HCT116 (cell line): ENCODE data around the gene RRM1. TPM values are rescaled to one million over a fixed set of nuclear protein-coding genes. Genes with fewer than 3 reads are reported as not detected.

Experiments
- ATAC-seq: fragments of 200-7000 bp; cut with Tn5 transposase; 2 replicates; pipeline ENCODE4 v1.9.1; 2020; ENCODE audit warnings: mild to moderate bottlenecking, moderate library complexity
- BruUV-seq: library from RNA; stranded (reverse); fragments of 400-500 nt; replicated peaks from 2 replicates; lab custom pipeline; 2021; lab: Mats Ljungman, UMichigan
- CTCF ChIA-PET: fragments of 300-600 bp; sonication (Branson Sonifier 250); formaldehyde crosslinking; loops from one replicate; lab custom pipeline; 2021; ENCODE audit warnings: antibody characterized with exemption; lab: Charles Lee
- POLR2A ChIA-PET: fragments of 300-600, 350-600 bp; sonication (Branson Sonifier 250); formaldehyde crosslinking; loops from one replicate; lab custom pipeline; 2021; ENCODE audit warnings: antibody characterized with exemption; lab: Charles Lee
- RAD21 ChIA-PET, 2 experiments: fragments of 300-600 bp; sonication (Branson Sonifier 250); formaldehyde crosslinking; loops; one replicate each; lab custom pipeline; 2023; ENCODE audit warnings: low total read pairs in 2 of 2; ENCODE audit not compliant: uncharacterized antibody in 2 of 2, unreplicated experiment in 2 of 2, low non-redundant PET in 1 of 2; lab: Charles Lee
- DNase-seq: peaks from one replicate; pipeline ENCODE4 v3.0.0-alpha.2; 2010; ENCODE audit warnings: low read depth, low spot score
- H2AFZ ChIP-seq: fragments of 200-600 bp; shearing (Covaris generic), sonication (generic); 2 replicates; pipeline ENCODE4 v1.6.1; 2017; ENCODE audit warnings: low read depth, mixed run types, mixed read lengths, antibody characterized with exemption, low read length; ENCODE audit not compliant: poor library complexity, severe bottlenecking
- H3K27ac ChIP-seq: 2 replicates; pipeline ENCODE4 v1.5.1; 2012; ENCODE audit warnings: low read depth, low read length
- H3K27me3 ChIP-seq: fragments of 200-600 bp; sonication (generic); 2 replicates; pipeline ENCODE4 v1.6.1; 2016; ENCODE audit warnings: mixed run types, low read length, mixed read lengths; ENCODE audit not compliant: insufficient read depth
- H3K36me3 ChIP-seq, 2 experiments: fragments of 200-500 bp in 1 of 2; fragments of 200-600 bp in 1 of 2; sonication (Bioruptor generic) in 1 of 2; sonication (generic) in 1 of 2; 2 replicates each; pipeline versions ENCODE4 v1.5.1 to v1.6.1; 2014 to 2016; ENCODE audit warnings: low read length in 2 of 2, inconsistent platforms in 1 of 2, mixed read lengths in 1 of 2, mixed run types in 1 of 2; ENCODE audit not compliant: insufficient read depth in 2 of 2, control insufficient read depth in 1 of 2
- H3K4me1 ChIP-seq, 2 experiments: fragments of 200-600 bp in 1 of 2; sonication (generic) in 1 of 2; 2 replicates each; pipeline versions ENCODE4 v1.5.1 to v1.6.1; 2012 to 2017; ENCODE audit warnings: low read length in 2 of 2, inconsistent platforms in 1 of 2, mild to moderate bottlenecking in 1 of 2, mixed read lengths in 1 of 2, mixed run types in 1 of 2, moderate library complexity in 1 of 2; ENCODE audit not compliant: insufficient read depth in 2 of 2, control insufficient read depth in 1 of 2
- H3K4me2 ChIP-seq: fragments of 200-600 bp; sonication (generic); 2 replicates; pipeline ENCODE4 v1.6.1; 2017; ENCODE audit warnings: mixed run types, low read length, mixed read lengths
- H3K4me3 ChIP-seq, 2 experiments: fragments of 200-600 bp in 1 of 2; sonication (generic) in 1 of 2; replicated peaks in 1 of 2; 2 replicates each; pipeline ENCODE4 v1.5.1; 2011 to 2016; ENCODE audit warnings: low read length in 2 of 2, control low read depth in 1 of 2, low read depth in 1 of 2, mild to moderate bottlenecking in 1 of 2, mixed read lengths in 1 of 2, mixed run types in 1 of 2
- H3K79me2 ChIP-seq: fragments of 200-600 bp; sonication (generic); 2 replicates; pipeline ENCODE4 v1.6.1; 2017; ENCODE audit warnings: mild to moderate bottlenecking, mixed run types, low read length, moderate library complexity, mixed read lengths; ENCODE audit not compliant: insufficient read depth
- H3K9ac ChIP-seq: fragments of 200-600 bp; sonication (generic); 2 replicates; pipeline ENCODE4 v1.6.1; 2016; ENCODE audit warnings: low read length, mixed read lengths
- H3K9me2 ChIP-seq: fragments of 200-600 bp; sonication (generic), shearing (Covaris generic); 2 replicates; pipeline ENCODE4 v1.6.1; 2017; ENCODE audit warnings: mixed run types, mild to moderate bottlenecking, moderate library complexity; ENCODE audit not compliant: insufficient read depth
- H3K9me3 ChIP-seq, 2 experiments: fragments of 200-500 bp in 1 of 2; fragments of 200-600 bp in 1 of 2; sonication (Bioruptor generic) in 1 of 2; sonication (generic) in 1 of 2; 2 replicates each; pipeline ENCODE4 v1.6.1; 2014 to 2017; ENCODE audit warnings: low read length in 2 of 2, mixed read lengths in 2 of 2, inconsistent platforms in 1 of 2, low read depth in 1 of 2, mild to moderate bottlenecking in 1 of 2, mixed run types in 1 of 2, moderate library complexity in 1 of 2; ENCODE audit not compliant: control insufficient read depth in 1 of 2, insufficient read depth in 1 of 2
- H4K20me1 ChIP-seq: fragments of 200-600 bp; sonication (generic), shearing (Covaris generic); 2 replicates; pipeline ENCODE4 v1.6.1; 2017; ENCODE audit warnings: mixed run types, mild to moderate bottlenecking, moderate library complexity; ENCODE audit not compliant: insufficient read depth
- EGR1 ChIP-seq: IDR thresholded peaks from 2 replicates; pipeline ENCODE4 v1.6.1; 2012; ENCODE audit warnings: low read depth
- ELF1 ChIP-seq: IDR thresholded peaks from 2 replicates; pipeline ENCODE4 v1.6.1; 2012; ENCODE audit warnings: low read depth, borderline replicate concordance
- EZH2 ChIP-seq: fragments of 200-600 bp; sonication (generic); IDR thresholded peaks from 2 replicates; pipeline ENCODE4 v1.6.1; 2017; ENCODE audit warnings: antibody characterized with exemption, mixed run types
- EZH2phosphoT487 ChIP-seq: fragments of 200-600 bp; IDR thresholded peaks from 2 replicates; pipeline ENCODE4 v1.6.1; 2018; ENCODE audit warnings: antibody characterized with exemption, borderline replicate concordance
- FOSL1 ChIP-seq: IDR thresholded peaks from 2 replicates; pipeline ENCODE4 v1.6.1; 2012; ENCODE audit warnings: low read depth
- POLR2A ChIP-seq: IDR thresholded peaks from 2 replicates; pipeline ENCODE4 v1.7.0; 2011; ENCODE audit warnings: borderline replicate concordance; ENCODE audit not compliant: insufficient read depth, insufficient read length; ENCODE audit errors: extremely low read depth
- POLR2AphosphoS5 ChIP-seq: IDR thresholded peaks from 2 replicates; pipeline ENCODE4 v1.6.1; 2011; ENCODE audit warnings: mild to moderate bottlenecking, low read depth, low read length, moderate library complexity
- RAD21 ChIP-seq: IDR thresholded peaks from 2 replicates; pipeline ENCODE4 v1.6.1; 2012; ENCODE audit warnings: low read depth, mild to moderate bottlenecking
- SP1 ChIP-seq: IDR thresholded peaks from 2 replicates; pipeline ENCODE4 v1.6.1; 2012; ENCODE audit warnings: low read depth
- SRF ChIP-seq: IDR thresholded peaks from 2 replicates; pipeline ENCODE4 v1.6.1; 2012; ENCODE audit warnings: low read depth
- TCF7L2 ChIP-seq: IDR thresholded peaks from 2 replicates; pipeline ENCODE4 v1.7.0; 2011; ENCODE audit warnings: borderline replicate concordance, inconsistent platforms; ENCODE audit not compliant: insufficient read depth, insufficient read length; ENCODE audit errors: extremely low read depth
- YY1 ChIP-seq: IDR thresholded peaks from 2 replicates; pipeline ENCODE4 v1.6.1; 2011; ENCODE audit warnings: low read length, low read depth, moderate library complexity, mild to moderate bottlenecking; ENCODE audit not compliant: insufficient replicate concordance; ENCODE audit errors: extremely low read depth
- ZFX ChIP-seq: fragments of 450-650 bp; IDR thresholded peaks from 2 replicates; pipeline ENCODE4 v1.6.1; 2017
- ZNF274 ChIP-seq: fragments of 200-500 bp; sonication (Bioruptor generic); IDR thresholded peaks from 2 replicates; pipeline ENCODE4 v1.6.1; 2014; ENCODE audit warnings: mild to moderate bottlenecking, low read depth, low read length, inconsistent platforms
- intact Hi-C: fragments of 100-400 bp; cut with micrococcal nuclease; formaldehyde crosslinking; loops from 2 replicates; pipeline ENCODE4 v1.10.0; 2022
- total RNA-seq: library from RNA; stranded (reverse); gene quantifications from one replicate; pipeline ENCODE4 v1.2.1, GENCODE V29; 2021; ENCODE audit not compliant: unreplicated experiment
- TF ChIP-seq, protein P1 (sequence below): IDR thresholded peaks from 2 replicates; pipeline ENCODE4 v1.6.1; 2012; ENCODE audit warnings: low read depth
- TF ChIP-seq, protein P2 (sequence below), 3 experiments: fragments of 200-600 bp in 1 of 3; sonication (generic) in 1 of 3; IDR thresholded peaks in 2 of 3; conservative IDR thresholded peaks in 1 of 3; 2 replicates each; pipeline ENCODE4 v1.5.1; 2012 to 2017; ENCODE audit warnings: low read depth in 2 of 3, low read length in 2 of 3, antibody characterized with exemption in 1 of 3, borderline replicate concordance in 1 of 3, control low read depth in 1 of 3, mild to moderate bottlenecking in 1 of 3, mixed read lengths in 1 of 3, mixed run types in 1 of 3, moderate library complexity in 1 of 3; ENCODE audit not compliant: insufficient read depth in 1 of 3
- TF ChIP-seq, protein P3 (sequence below): IDR thresholded peaks from 2 replicates; pipeline ENCODE4 v1.6.1; 2012

The RRM1 gene
- total RNA-seq, 1 experiment from 2014 or later: 134 TPM

DNA sequence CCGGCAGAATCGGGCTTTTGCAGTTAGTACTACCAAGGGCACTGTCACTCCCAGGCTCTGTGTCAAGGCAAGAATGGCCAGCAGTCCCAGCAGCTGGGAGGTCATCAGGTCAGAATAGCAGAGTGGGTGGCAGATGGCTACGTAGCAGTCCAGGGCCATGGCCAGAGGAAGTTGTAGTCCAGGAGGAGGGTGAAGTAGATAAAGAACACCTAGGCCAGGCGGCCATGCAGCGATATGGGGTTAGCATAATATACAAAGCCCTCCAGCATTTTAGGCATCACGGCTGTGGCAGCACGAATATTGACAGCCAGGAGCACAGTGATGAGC lies 52.1 kb downstream of the RRM1 start:
- DNase-seq (no peak), ATAC-seq (no peak)
- no TSS peak for BruUV-seq
- no peak overlapping the region for H3K4me3 ChIP-seq
- H4K20me1 ChIP-seq: no peaks in the 10 kb centered on the region
- POLR2A ChIA-PET: no interaction called here
- no peak overlapping the region for H3K27ac ChIP-seq
- no peak overlapping the region for H3K4me2 ChIP-seq
- peaks cover 0 to 9% of the 10 kb centered on the region in 2 experiments; a peak in 1 of 4 replicates for H3K36me3 ChIP-seq
- no peaks in the 10 kb centered on the region for H3K79me2 ChIP-seq
- CTCF ChIA-PET: no interaction called here
- intact Hi-C loops: no loop called here
- H3K9ac ChIP-seq: no peak overlapping the region
- H2AFZ ChIP-seq: no peak overlapping the region
- RAD21 ChIA-PET: no interaction called here
- no peaks in the 10 kb centered on the region for H3K27me3 ChIP-seq
- H3K4me1 ChIP-seq: no peaks in the 10 kb centered on the region
- no peaks in the 10 kb centered on the region for H3K9me2 ChIP-seq
- TF ChIP-seq POLR2A (no peak), SP1 (no peak), ELF1 (no peak), EZH2 (no peak), ZNF274 (no peak), FOSL1 (no peak)
- H3K9me3 ChIP-seq: no peaks in the 10 kb centered on the region

DNA sequence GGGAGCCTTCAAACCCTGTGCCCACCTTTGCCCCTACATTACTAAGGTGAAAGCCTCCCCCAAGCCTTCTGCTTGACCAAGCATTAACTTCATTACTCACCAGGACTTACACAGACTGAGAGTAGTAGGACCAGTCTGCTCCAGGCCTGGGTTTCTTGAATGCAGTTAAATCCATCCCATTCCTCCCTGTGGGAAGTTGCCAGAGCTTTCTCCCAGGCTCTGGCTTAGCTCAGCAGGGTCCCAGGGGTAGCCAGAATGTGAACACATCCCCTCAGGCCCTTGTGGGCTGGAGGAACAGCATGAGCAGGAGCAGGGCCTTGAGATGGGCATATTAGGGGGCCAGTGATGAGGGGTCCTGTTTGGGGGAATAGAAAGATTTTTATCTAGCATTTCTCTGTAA lies 59.9 kb downstream of the RRM1 start:
- no peak for ATAC-seq
- no peaks in the 10 kb centered on the region for H3K36me3 ChIP-seq
- no peaks in the 10 kb centered on the region for H3K79me2 ChIP-seq
- no peak overlapping the region for H2AFZ ChIP-seq
- H3K4me2 ChIP-seq: no peak overlapping the region
- H3K9me2 ChIP-seq: no peaks in the 10 kb centered on the region
- no peak for DNase-seq
- intact Hi-C loops: no loop called here
- H3K4me3 ChIP-seq: no peak overlapping the region
- H3K27me3 ChIP-seq: no peaks in the 10 kb centered on the region
- no peak overlapping the region for H3K9ac ChIP-seq
- H3K27ac ChIP-seq: no peak overlapping the region
- ChIA-PET CTCF (no interaction called here), POLR2A (no interaction called here), RAD21 (no interaction called here)
- H3K4me1 ChIP-seq: no peaks in the 10 kb centered on the region
- no peaks in the 10 kb centered on the region for H4K20me1 ChIP-seq
- no TSS peak for BruUV-seq
- no peaks in the 10 kb centered on the region for H3K9me3 ChIP-seq
- TF ChIP-seq, protein P1, sequence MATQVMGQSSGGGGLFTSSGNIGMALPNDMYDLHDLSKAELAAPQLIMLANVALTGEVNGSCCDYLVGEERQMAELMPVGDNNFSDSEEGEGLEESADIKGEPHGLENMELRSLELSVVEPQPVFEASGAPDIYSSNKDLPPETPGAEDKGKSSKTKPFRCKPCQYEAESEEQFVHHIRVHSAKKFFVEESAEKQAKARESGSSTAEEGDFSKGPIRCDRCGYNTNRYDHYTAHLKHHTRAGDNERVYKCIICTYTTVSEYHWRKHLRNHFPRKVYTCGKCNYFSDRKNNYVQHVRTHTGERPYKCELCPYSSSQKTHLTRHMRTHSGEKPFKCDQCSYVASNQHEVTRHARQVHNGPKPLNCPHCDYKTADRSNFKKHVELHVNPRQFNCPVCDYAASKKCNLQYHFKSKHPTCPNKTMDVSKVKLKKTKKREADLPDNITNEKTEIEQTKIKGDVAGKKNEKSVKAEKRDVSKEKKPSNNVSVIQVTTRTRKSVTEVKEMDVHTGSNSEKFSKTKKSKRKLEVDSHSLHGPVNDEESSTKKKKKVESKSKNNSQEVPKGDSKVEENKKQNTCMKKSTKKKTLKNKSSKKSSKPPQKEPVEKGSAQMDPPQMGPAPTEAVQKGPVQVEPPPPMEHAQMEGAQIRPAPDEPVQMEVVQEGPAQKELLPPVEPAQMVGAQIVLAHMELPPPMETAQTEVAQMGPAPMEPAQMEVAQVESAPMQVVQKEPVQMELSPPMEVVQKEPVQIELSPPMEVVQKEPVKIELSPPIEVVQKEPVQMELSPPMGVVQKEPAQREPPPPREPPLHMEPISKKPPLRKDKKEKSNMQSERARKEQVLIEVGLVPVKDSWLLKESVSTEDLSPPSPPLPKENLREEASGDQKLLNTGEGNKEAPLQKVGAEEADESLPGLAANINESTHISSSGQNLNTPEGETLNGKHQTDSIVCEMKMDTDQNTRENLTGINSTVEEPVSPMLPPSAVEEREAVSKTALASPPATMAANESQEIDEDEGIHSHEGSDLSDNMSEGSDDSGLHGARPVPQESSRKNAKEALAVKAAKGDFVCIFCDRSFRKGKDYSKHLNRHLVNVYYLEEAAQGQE: no peak
- no peak for TF ChIP-seq RAD21
- TF ChIP-seq POLR2AphosphoS5: no peak
- TF ChIP-seq, protein P2, sequence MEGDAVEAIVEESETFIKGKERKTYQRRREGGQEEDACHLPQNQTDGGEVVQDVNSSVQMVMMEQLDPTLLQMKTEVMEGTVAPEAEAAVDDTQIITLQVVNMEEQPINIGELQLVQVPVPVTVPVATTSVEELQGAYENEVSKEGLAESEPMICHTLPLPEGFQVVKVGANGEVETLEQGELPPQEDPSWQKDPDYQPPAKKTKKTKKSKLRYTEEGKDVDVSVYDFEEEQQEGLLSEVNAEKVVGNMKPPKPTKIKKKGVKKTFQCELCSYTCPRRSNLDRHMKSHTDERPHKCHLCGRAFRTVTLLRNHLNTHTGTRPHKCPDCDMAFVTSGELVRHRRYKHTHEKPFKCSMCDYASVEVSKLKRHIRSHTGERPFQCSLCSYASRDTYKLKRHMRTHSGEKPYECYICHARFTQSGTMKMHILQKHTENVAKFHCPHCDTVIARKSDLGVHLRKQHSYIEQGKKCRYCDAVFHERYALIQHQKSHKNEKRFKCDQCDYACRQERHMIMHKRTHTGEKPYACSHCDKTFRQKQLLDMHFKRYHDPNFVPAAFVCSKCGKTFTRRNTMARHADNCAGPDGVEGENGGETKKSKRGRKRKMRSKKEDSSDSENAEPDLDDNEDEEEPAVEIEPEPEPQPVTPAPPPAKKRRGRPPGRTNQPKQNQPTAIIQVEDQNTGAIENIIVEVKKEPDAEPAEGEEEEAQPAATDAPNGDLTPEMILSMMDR (IDR thresholded peaks at IDR 0.05 in 2 of 3, conservative IDR thresholded peaks at IDR 0.05 in 1 of 3; ENCODE audit: borderline replicate concordance in 1 of 3, insufficient read depth in 1 of 3, low read depth in 2 of 3, low read length in 2 of 3): no peak
- TF ChIP-seq, protein P3, sequence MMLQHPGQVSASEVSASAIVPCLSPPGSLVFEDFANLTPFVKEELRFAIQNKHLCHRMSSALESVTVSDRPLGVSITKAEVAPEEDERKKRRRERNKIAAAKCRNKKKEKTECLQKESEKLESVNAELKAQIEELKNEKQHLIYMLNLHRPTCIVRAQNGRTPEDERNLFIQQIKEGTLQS: no peak
- no peak for TF ChIP-seq EZH2phosphoT487
- TF ChIP-seq EGR1: no peak
- TF ChIP-seq SRF: no peak
- TF ChIP-seq EZH2: no peak
- no peak for TF ChIP-seq ZFX
- TF ChIP-seq TCF7L2: no peak
- TF ChIP-seq YY1: no peak
- TF ChIP-seq SP1: no peak
